Femur (tissue), 1 donor: ENCODE data around the gene SLC22A23.

Experiments used
- DNase-seq: peaks from one replicate; pipeline ENCODE4 v3.0.0-alpha.2; 2017

SLC22A23 gene

GRCh38 chr6:3419624-3420272 is 37.1 kb downstream of the SLC22A23 start:
- DNase-seq: no peak

- no peak for DNase-seq
Measured at GRCh38 chr6:3418496-3419060, 38.3 kb downstream of the SLC22A23 start.

- no peak for DNase-seq
Measured at GRCh38 chr6:3417473-3417872, 39.4 kb downstream of the SLC22A23 start.

- DNase-seq: no peak
Measured at GRCh38 chr6:3415490-3415889, 41.4 kb downstream of the SLC22A23 start.

GRCh38 chr6:3415082-3415453 is 41.8 kb downstream of the SLC22A23 start:
- no peak for DNase-seq

- DNase-seq: no peak
Measured at GRCh38 chr6:3414327-3415081, 42.3 kb downstream of the SLC22A23 start.

- no peak for DNase-seq
Measured at GRCh38 chr6:3413592-3413991, 43.3 kb downstream of the SLC22A23 start.

GRCh38 chr6:3412779-3413500 is 43.9 kb downstream of the SLC22A23 start:
- no peak for DNase-seq

- DNase-seq: no peak
Measured at GRCh38 chr6:3411967-3412778, 44.7 kb downstream of the SLC22A23 start.

- peak; percentile 53 for DNase-seq
Measured at GRCh38 chr6:3410385-3411360, 46.2 kb downstream of the SLC22A23 start.

GRCh38 chr6:3409699-3410384 is 47.0 kb downstream of the SLC22A23 start:
- no peak for DNase-seq

- DNase-seq: no peak
Measured at GRCh38 chr6:3408665-3409064, 48.2 kb downstream of the SLC22A23 start.

- no peak for DNase-seq
Measured at GRCh38 chr6:3407840-3408239, 49.0 kb downstream of the SLC22A23 start.

GRCh38 chr6:3406891-3407809 is 49.7 kb downstream of the SLC22A23 start:
- DNase-seq: no peak

- no peak for DNase-seq
Measured at GRCh38 chr6:3406362-3406821, 50.5 kb downstream of the SLC22A23 start.

GRCh38 chr6:3405679-3406078 is 51.2 kb downstream of the SLC22A23 start:
- no peak for DNase-seq

- no peak for DNase-seq
Measured at GRCh38 chr6:3405182-3405518, 51.7 kb downstream of the SLC22A23 start.

GRCh38 chr6:3403238-3404173 is 53.3 kb downstream of the SLC22A23 start:
- no peak for DNase-seq
